ENCODE measurements around the gene MIER3. TPM values are rescaled to one million over a fixed set of nuclear protein-coding genes. Genes with fewer than 3 reads are reported as not detected.

Gene MIER3
- total and polyA plus RNA-seq, 9 of the 15 experiments (the other 6 are each of a cell fraction or from before 2014, with no cell fraction given): 4.1 to 29.3 (median 13.0) TPM

- TF ChIP-seq TEAD4 (IDR thresholded peaks at IDR 0.05; ENCODE audit: low read length) (no peak), TEAD4 (CRISPR knock-in tag; IDR thresholded peaks at IDR 0.05; ENCODE audit: borderline replicate concordance) (no peak), ZNF444 (CRISPR knock-in tag; IDR thresholded peaks at IDR 0.05) (no peak), NUFIP1 (IDR thresholded peaks at IDR 0.05; ENCODE audit: partially characterized antibody) (no peak), CBFA2T2 (conservative IDR thresholded peaks at IDR 0.05) (no peak), TCF3 (CRISPR knock-in tag; IDR thresholded peaks at IDR 0.05) (no peak), KAT8 (IDR thresholded peaks at IDR 0.05; ENCODE audit: low read depth) (no peak), PHTF2 (CRISPR knock-in tag; IDR thresholded peaks at IDR 0.05) (no peak), POLR3G (IDR thresholded peaks at IDR 0.05; ENCODE audit: extremely low read depth, insufficient read length, insufficient replicate concordance) (no peak), ZNF316 (IDR thresholded peaks at IDR 0.05) (no peak), NR2C2 (CRISPR knock-in tag; IDR thresholded peaks at IDR 0.05) (no peak), NR2C2 (tag; IDR thresholded peaks at IDR 0.05) (0 out of 2 replicates have a peak, but pooled peaks have one; percentile 10), ZNF589 (CRISPR knock-in tag; IDR thresholded peaks at IDR 0.05; ENCODE audit: low read depth) (no peak), MED1 (CRISPR knock-in tag; IDR thresholded peaks at IDR 0.05; ENCODE audit: borderline replicate concordance) (no peak), CBX3 (IDR thresholded peaks at IDR 0.05; ENCODE audit: borderline replicate concordance in 1 of 2, low read length in 2 of 2) (no peak), EWSR1 (IDR thresholded peaks at IDR 0.05; ENCODE audit: borderline replicate concordance, low read depth, partially characterized antibody) (no peak)
Measured at GRCh38 chr5:56908942-56909293, 43.0 kb downstream of the MIER3 start (continued).
